ENCODE data around the gene ADGRB3. TPM values are rescaled to one million over a fixed set of nuclear protein-coding genes. Genes with fewer than 3 reads are reported as not detected.
A peak's percentile ranks its signal among the peaks of the same experiment; 100 is the strongest.

ADGRB3 gene
- total RNA-seq, 1 donor from 2014 or later: 1.5 TPM

DNA sequence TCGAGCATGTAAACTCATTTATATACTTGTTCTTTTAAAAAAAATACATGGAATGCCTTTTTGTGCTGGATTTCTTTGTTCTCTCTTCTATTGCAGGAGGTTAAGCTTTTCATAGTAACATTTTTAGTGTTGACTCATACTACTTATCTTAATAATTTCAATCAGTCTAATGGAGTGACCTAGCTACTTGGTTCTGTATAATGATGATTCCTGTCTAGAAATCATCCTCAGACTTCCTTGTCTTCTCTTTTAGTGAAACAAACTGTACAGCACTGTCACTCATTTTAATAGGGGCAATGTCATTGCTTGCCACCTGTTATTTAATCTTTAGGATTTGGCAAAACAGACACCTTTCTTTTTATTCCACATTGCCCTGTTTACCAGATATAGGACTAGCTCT, 62.3 kb downstream of the ADGRB3 start:
- Histone ChIP-seq H3K9me3 (replicated peaks) (no peaks in the 10 kb centered on the region), H3K27ac (replicated peaks) (no peak overlapping the region), H3K27me3 (ENCODE audit: low read depth) (no peaks in the 10 kb centered on the region), H3K4me1 (peaks cover 3% of the 10 kb centered on the region), H3K4me3 (no peak overlapping the region), H3K36me3 (no peaks in the 10 kb centered on the region)
- intact Hi-C loops (cut with micrococcal nuclease): no loop called here
- no peak for DNase-seq
- no peak for TF ChIP-seq CTCF (IDR thresholded peaks at IDR 0.05; ENCODE audit: borderline replicate concordance)

DNA sequence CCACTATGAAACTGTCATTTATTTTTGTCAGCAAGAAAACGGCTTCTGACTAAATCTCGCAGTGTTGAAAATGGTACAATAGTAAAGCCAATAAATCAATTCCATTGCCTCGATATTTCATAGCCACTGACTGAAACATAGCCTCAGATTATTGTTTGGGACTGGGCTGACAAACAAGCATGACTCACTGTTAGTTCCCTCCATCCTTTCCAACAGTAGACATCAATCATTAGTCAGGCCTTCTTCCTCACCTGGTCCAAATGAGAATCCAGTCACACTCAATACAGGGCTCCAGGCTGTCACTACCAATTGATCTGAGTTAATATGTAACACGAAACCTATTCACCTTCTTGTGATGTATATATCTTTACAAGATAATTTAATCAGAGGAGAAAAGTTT, 66.1 kb downstream of the ADGRB3 start:
- Histone ChIP-seq H3K9me3 (replicated peaks) (no peaks in the 10 kb centered on the region), H3K4me3 (no peak overlapping the region), H3K27ac (replicated peaks) (no peak overlapping the region), H3K36me3 (no peaks in the 10 kb centered on the region), H3K27me3 (ENCODE audit: low read depth) (no peaks in the 10 kb centered on the region), H3K4me1 (peaks cover 3% of the 10 kb centered on the region)
- no peak for DNase-seq
- no peak for TF ChIP-seq CTCF (IDR thresholded peaks at IDR 0.05; ENCODE audit: borderline replicate concordance)
- intact Hi-C loops (cut with micrococcal nuclease): no loop called here

DNA sequence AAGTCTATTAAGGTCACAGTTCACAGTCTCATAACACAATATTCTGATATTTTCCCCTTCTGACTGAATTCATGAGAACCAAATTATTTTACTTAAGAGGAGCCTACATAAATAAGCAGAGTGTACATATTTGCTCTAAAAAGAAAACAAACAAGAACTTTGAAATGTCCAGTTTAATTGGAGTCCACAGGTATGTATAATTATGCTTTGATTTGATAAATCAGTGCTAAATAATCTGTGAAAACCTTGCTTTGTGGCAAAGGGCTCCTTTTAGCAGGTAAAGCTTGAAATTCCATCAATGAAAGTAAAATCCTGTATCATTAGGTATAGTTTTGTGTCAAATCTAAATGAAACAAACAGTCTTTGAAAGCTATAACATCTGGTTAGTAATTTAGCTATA, 69.4 kb downstream of the ADGRB3 start:
- intact Hi-C loops (cut with micrococcal nuclease): no loop called here
- Histone ChIP-seq H3K27me3 (ENCODE audit: low read depth) (no peaks in the 10 kb centered on the region), H3K9me3 (replicated peaks) (no peaks in the 10 kb centered on the region), H3K4me3 (no peak overlapping the region), H3K4me1 (no peaks in the 10 kb centered on the region), H3K36me3 (no peaks in the 10 kb centered on the region), H3K27ac (replicated peaks) (no peak overlapping the region)
- no peak for TF ChIP-seq CTCF (IDR thresholded peaks at IDR 0.05; ENCODE audit: borderline replicate concordance)
- DNase-seq: no peak

DNA sequence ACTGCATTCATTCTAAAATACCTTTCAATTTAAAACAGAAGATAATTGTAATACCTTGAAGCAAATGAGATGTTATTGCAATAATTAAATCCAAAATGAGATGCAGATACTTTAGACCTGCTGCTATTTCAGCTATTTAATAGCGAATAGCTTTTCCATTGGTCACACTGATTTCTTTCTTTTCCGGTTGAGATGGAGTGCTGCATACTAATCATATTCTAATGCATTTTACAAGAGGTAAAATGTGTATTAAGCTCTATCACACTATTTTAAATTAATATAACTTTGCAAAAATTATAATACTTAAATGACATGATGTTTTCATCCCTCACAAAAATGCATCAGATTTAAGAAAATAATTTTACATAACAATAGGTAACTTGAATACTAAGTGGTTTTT, 74.0 kb downstream of the ADGRB3 start:
- TF ChIP-seq CTCF (IDR thresholded peaks at IDR 0.05; ENCODE audit: borderline replicate concordance): no peak
- intact Hi-C loops (cut with micrococcal nuclease): no loop called here
- Histone ChIP-seq H3K4me3 (no peak overlapping the region), H3K27me3 (ENCODE audit: low read depth) (no peaks in the 10 kb centered on the region), H3K9me3 (replicated peaks) (no peaks in the 10 kb centered on the region), H3K36me3 (no peaks in the 10 kb centered on the region), H3K27ac (replicated peaks) (no peak overlapping the region), H3K4me1 (no peaks in the 10 kb centered on the region)
- no peak for DNase-seq

GRCh38 chr6:68709882-68710281, 74.8 kb downstream of the ADGRB3 start:
- TF ChIP-seq CTCF (IDR thresholded peaks at IDR 0.05; ENCODE audit: borderline replicate concordance): no peak
- Histone ChIP-seq H3K4me3 (peak overlapping the region; percentile 4), H3K4me1 (no peaks in the 10 kb centered on the region), H3K9me3 (replicated peaks) (no peaks in the 10 kb centered on the region), H3K27ac (replicated peaks) (peak overlapping the region; percentile 7), H3K36me3 (no peaks in the 10 kb centered on the region), H3K27me3 (ENCODE audit: low read depth) (no peaks in the 10 kb centered on the region)
- DNase-seq: no peak
- intact Hi-C loops (cut with micrococcal nuclease): no loop called here

- no peak overlapping the region for H3K4me3 ChIP-seq
- no peaks in the 10 kb centered on the region for H3K36me3 ChIP-seq
- intact Hi-C loops (cut with micrococcal nuclease): no loop called here
- H3K27ac ChIP-seq (replicated peaks): peak overlapping the region; percentile 7
- H3K9me3 ChIP-seq (replicated peaks): no peaks in the 10 kb centered on the region
- DNase-seq: no peak
- H3K27me3 ChIP-seq (ENCODE audit: low read depth): no peaks in the 10 kb centered on the region
- no peak for TF ChIP-seq CTCF (IDR thresholded peaks at IDR 0.05; ENCODE audit: borderline replicate concordance)
- no peaks in the 10 kb centered on the region for H3K4me1 ChIP-seq
Observed at GRCh38 chr6:68710496-68710895, 75.4 kb downstream of the ADGRB3 start.
